Stimulated activated CD4-positive, alpha-beta T cell treated with anti-CD3 and anti-CD28 coated beads, Interleukin-4, amount 100 ng/mL, for 48 hours (primary cell): ENCODE data around the gene FLT3.
"Not testable (repeated sequence)": the region's sequence is repeated elsewhere in the genome, so short reads cannot be mapped to it uniquely, and the experiment has no call there.

Experiments
- DNase-seq, 2 donors: peaks; one replicate each; pipeline ENCODE4 v3.0.0-alpha.2; 2020; ENCODE audit warnings: low read depth in 2 of 2

The FLT3 gene

GRCh38 chr13:28044608-28045007 is 55.8 kb downstream of the FLT3 start:
- no peak for DNase-seq

- no peak for DNase-seq
Measured at GRCh38 chr13:28043224-28043623, 57.2 kb downstream of the FLT3 start.

- DNase-seq: no peak
Measured at GRCh38 chr13:28041501-28041900, 58.9 kb downstream of the FLT3 start.

- no peak for DNase-seq
Measured at GRCh38 chr13:28041031-28041461, 59.3 kb downstream of the FLT3 start.

GRCh38 chr13:28037399-28037798 is 63.0 kb downstream of the FLT3 start:
- DNase-seq: no peak

GRCh38 chr13:28035146-28035782 is 65.1 kb downstream of the FLT3 start:
- DNase-seq: no peak

- no peak for DNase-seq
Measured at GRCh38 chr13:28033894-28034655, 66.3 kb downstream of the FLT3 start.

- not testable (repeated sequence) for DNase-seq
Measured at GRCh38 chr13:28032438-28032837, 67.9 kb downstream of the FLT3 start.

- no peak for DNase-seq
Measured at GRCh38 chr13:28031896-28032288, 68.5 kb downstream of the FLT3 start.

- DNase-seq: no peak
Measured at GRCh38 chr13:28031220-28031895, 69.0 kb downstream of the FLT3 start.

- no peak for DNase-seq
Measured at GRCh38 chr13:28027607-28028364, 72.6 kb downstream of the FLT3 start.

- DNase-seq: no peak
Measured at GRCh38 chr13:28027071-28027470, 73.3 kb downstream of the FLT3 start.

- no peak for DNase-seq
Measured at GRCh38 chr13:28026508-28026907, 73.9 kb downstream of the FLT3 start.

GRCh38 chr13:28022848-28023518 is 77.4 kb downstream of the FLT3 start:
- no peak for DNase-seq

- DNase-seq: no peak
Measured at GRCh38 chr13:28014301-28014700, 86.1 kb downstream of the FLT3 start.

- DNase-seq: no peak
Measured at GRCh38 chr13:28013482-28013881, 86.9 kb downstream of the FLT3 start.

GRCh38 chr13:28012896-28013295 is 87.5 kb downstream of the FLT3 start:
- DNase-seq: no peak

GRCh38 chr13:28012383-28012782 is 88.0 kb downstream of the FLT3 start:
- no peak for DNase-seq

GRCh38 chr13:28010046-28010445 is 90.3 kb downstream of the FLT3 start:
- DNase-seq: no peak

GRCh38 chr13:28005016-28005415 is 95.4 kb downstream of the FLT3 start:
- not testable (repeated sequence) for DNase-seq

- no peak for DNase-seq
Measured at GRCh38 chr13:28002886-28003698, 97.3 kb downstream of the FLT3 start.
